ENCODE measurements around the gene DCLRE1C.
"Not testable (repeated sequence)": the region's sequence is repeated elsewhere in the genome, so short reads cannot be mapped to it uniquely, and the experiment has no call there.

The DCLRE1C gene

DNA sequence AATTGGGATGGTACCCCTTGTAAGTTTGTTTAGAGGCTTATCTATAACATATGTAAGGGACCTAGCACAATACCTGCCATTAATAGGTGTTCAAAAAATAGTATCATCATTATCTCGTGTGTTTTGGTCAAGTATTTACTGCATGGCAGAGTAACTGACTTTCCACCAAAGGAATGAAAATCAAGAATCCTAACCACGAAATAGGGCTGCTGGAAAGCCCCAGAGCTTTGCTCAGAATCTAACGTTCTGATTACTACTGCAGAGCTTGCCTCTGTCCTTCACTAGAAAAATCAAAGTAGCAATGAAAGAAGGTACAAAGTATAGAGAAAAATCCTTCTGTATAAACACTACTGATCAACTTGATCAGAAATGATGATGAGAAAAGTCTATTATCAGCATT lies 34.9 kb downstream of the DCLRE1C start:
- H3K4me3 ChIP-seq (ENCODE audit: low read depth, low read length), result no peak overlapping the region
- TF ChIP-seq, protein P1, sequence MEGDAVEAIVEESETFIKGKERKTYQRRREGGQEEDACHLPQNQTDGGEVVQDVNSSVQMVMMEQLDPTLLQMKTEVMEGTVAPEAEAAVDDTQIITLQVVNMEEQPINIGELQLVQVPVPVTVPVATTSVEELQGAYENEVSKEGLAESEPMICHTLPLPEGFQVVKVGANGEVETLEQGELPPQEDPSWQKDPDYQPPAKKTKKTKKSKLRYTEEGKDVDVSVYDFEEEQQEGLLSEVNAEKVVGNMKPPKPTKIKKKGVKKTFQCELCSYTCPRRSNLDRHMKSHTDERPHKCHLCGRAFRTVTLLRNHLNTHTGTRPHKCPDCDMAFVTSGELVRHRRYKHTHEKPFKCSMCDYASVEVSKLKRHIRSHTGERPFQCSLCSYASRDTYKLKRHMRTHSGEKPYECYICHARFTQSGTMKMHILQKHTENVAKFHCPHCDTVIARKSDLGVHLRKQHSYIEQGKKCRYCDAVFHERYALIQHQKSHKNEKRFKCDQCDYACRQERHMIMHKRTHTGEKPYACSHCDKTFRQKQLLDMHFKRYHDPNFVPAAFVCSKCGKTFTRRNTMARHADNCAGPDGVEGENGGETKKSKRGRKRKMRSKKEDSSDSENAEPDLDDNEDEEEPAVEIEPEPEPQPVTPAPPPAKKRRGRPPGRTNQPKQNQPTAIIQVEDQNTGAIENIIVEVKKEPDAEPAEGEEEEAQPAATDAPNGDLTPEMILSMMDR (IDR thresholded peaks at IDR 0.05; ENCODE audit: low read depth, low read length), result no peak
- in situ Hi-C loops (cut with HindIII; ENCODE audit: low sequenced_read_pairs), result no loop called here
- DNase-seq (ENCODE audit: low read depth, low spot score), result no peak

DNA sequence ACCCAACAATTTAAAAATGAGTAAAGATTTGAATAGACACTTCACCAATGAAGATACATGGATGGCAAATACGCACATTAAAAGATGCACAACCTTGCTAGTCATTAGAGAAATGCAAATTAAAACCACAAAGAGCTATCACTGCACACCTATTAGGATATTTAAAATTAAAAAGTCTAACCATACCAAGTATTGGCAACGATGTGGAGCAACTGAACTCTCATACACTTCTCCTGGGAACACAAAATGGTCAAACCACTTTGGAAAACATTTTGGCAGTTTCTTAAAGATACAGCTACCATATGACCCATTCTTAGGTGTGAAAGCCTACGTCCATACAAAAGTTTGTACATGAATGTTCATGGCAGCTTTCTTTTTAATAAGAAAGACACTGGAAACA lies 36.1 kb downstream of the DCLRE1C start:
- H3K4me3 ChIP-seq (ENCODE audit: low read depth, low read length), result no peak overlapping the region
- in situ Hi-C loops (cut with HindIII; ENCODE audit: low sequenced_read_pairs), result no loop called here
- DNase-seq (ENCODE audit: low read depth, low spot score), result no peak
- TF ChIP-seq, protein P1 (IDR thresholded peaks at IDR 0.05; ENCODE audit: low read depth, low read length), result no peak

DNA sequence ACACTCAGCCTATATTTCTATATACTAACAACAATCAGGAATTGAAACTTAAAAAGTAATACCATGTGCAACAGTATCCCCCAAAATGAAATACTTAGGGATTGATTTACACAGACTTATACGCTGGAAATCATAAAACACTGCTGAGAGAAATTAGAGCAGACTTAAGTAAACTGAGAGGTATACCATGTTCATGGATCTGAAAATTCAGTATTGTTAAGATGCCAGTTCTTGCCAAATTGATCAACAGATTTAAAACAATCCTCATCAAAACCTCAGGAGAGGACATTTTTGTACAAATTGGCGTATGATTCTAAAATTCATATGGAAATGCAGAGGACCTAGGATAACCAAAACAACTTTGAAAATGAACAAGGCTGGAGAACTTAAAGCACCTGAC lies 37.3 kb downstream of the DCLRE1C start:
- no peak overlapping the region for H3K4me3 ChIP-seq (ENCODE audit: low read depth, low read length)
- no peak for DNase-seq (ENCODE audit: low read depth, low spot score)
- in situ Hi-C loops (cut with HindIII; ENCODE audit: low sequenced_read_pairs), result no loop called here
- TF ChIP-seq, protein P1 (IDR thresholded peaks at IDR 0.05; ENCODE audit: low read depth, low read length), result no peak

DNA sequence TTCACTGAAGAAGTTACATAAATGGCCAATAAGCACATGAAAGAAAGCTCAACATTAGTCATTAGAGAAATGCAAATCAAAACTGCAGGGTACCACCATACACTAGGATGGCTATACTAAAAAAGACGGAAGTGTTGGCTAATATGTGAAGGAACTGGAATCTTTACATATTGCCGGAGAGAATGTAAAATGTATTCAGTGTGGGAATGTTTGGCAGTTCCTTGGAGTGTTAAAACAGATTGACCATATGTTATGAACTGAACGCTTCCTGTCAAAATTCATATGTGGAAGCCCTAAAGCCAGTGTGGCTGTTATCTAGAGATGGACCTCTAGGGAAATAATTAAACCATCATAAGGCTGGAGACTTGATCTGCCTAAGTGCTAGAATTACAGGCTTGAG lies 42.1 kb downstream of the DCLRE1C start:
- in situ Hi-C loops (cut with HindIII; ENCODE audit: low sequenced_read_pairs), result no loop called here

DNA sequence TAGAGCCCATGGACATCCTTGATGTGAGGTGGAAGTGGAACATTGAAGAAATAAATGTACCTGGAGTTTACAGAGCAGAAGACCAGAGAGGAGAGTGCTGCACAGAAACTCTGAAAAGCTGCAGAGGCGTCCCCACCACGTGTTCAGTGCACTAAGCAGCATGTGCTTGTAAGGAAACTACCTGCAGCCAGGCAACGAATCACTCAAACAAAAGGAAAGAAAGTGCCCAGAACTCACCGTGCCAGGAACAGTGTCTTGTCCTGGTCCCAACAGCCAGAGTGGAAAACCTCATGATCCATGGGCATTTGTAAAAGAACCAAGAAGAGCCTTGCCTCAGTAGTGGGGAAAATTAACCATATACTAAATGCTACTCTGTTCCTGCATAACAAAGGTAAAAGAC lies 42.9 kb downstream of the DCLRE1C start:
- TF ChIP-seq, protein P1 (IDR thresholded peaks at IDR 0.05; ENCODE audit: low read depth, low read length), result no peak
- in situ Hi-C loops (cut with HindIII; ENCODE audit: low sequenced_read_pairs), result no loop called here
- H3K4me3 ChIP-seq (ENCODE audit: low read depth, low read length), result no peak overlapping the region

More for the DNA sequence above, 42.1 kb downstream of the DCLRE1C start:
- no peak overlapping the region for H3K4me3 ChIP-seq (ENCODE audit: low read depth, low read length)
- TF ChIP-seq, protein P1 (IDR thresholded peaks at IDR 0.05; ENCODE audit: low read depth, low read length), result no peak
- no peak for DNase-seq (ENCODE audit: low read depth, low spot score)

DNA sequence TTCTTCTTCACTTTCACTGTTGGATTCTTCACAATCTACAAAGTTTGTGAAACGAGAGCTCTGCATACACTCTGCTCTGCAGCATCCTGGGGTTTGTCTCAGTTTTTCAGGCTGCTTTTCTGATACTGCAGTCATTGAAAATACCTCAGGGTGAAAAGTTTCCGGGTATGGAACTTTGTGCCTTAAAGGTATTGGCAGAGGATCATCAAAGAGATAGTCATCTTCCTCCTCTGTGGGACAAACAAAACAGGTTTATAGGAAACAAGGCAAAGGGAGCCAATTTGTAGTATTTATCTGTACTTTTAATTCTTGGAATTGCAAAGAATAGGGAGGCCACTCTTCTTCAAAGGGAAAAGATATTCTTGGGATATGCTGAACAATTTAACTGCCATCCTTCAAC lies 44.8 kb downstream of the DCLRE1C start:
- H3K4me3 ChIP-seq (ENCODE audit: low read depth, low read length), result no peak overlapping the region
- TF ChIP-seq, protein P1 (IDR thresholded peaks at IDR 0.05; ENCODE audit: low read depth, low read length), result no peak
- no peak for DNase-seq (ENCODE audit: low read depth, low spot score)
- in situ Hi-C loops (cut with HindIII; ENCODE audit: low sequenced_read_pairs), result no loop called here

More for the DNA sequence above, 42.9 kb downstream of the DCLRE1C start:
- no peak for DNase-seq (ENCODE audit: low read depth, low spot score)

DNA sequence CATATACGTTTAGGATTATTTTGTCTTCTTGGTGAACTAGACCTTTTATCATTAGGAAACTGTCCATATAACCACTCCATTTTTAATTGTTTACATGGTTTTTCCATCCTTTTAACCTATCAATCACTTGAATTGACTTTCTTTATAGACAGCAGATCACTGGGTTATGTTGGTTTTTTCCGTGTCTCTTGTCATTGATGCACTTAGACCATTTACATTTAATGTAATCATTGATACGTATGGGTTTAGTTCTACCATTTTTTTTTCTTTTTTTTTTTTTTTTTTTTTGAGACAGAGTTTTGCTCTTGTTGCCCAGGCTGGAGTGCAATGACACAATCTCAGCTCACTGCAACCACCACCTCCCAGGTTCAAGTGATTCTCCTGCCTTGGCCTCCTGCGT lies 46.3 kb downstream of the DCLRE1C start:
- in situ Hi-C loops (cut with HindIII; ENCODE audit: low sequenced_read_pairs); H3K4me3 ChIP-seq (ENCODE audit: low read depth, low read length); DNase-seq (ENCODE audit: low read depth, low spot score): not testable (repeated sequence)
